Measurements from ENCODE around the gene LGALS3. TPM values are rescaled to one million over a fixed set of nuclear protein-coding genes. Genes with fewer than 3 reads are reported as not detected.

LGALS3 gene
- total RNA-seq, 2 experiments from 2014 or later: 11.7 to 12.1 TPM

DNA sequence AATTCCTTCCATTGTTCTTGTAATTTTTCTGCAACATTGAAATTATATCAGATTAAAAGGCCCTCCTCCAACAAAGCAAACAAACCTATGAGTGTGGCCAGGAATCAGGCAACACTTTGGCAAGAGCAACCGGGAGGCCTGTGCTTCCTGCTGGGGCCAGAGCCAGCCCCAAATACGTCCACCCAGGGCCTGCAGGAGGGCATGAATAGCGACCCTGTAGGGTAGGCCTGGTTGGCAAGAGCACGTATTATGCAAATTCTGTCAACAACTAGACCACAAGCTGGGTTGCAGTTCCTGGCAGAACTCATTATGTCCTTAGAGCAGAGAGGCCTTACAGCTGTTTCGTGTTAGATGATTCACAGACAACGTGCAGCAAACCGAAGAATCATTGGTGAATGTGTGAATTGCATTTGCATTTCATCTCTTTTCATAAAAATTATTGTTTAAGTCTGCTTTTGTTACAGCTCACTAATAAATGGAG is 26.9 kb upstream of the LGALS3 start:
- peak overlapping the region in 1 of 2 donors; percentile 83 for H3K27ac ChIP-seq (ENCODE audit: low read depth in 1 of 2, low read length in 2 of 2)
- ChIA-PET POLR2A (interaction anchor here (0.9 to 2.2 kb wide), 5 partner anchors 8 to 75 kb away, joined by 3 to 12 read pairs (median 7); partner anchors contain the start of genes LGALS3, MAPK1IP1L, SOCS4 and WDHD1), CTCF (interaction anchor here (0.6 to 2.4 kb wide), 5 partner anchors 13 to 67 kb away, joined by 3 to 14 read pairs (median 4); partner anchors contain the start of gene MAPK1IP1L)
- Mint-ChIP-seq H3K4me1 (ENCODE audit: low read depth) (peaks cover 51% of the 10 kb centered on the region), H3K9me3 (peaks cover 5% of the 10 kb centered on the region), H3K36me3 (ENCODE audit: low read depth) (no peaks in the 10 kb centered on the region), H3K27ac (peak overlapping the region; percentile 94), H3K4me3 (peak overlapping the region; percentile 59), H3K27me3 (no peaks in the 10 kb centered on the region)
- no peaks in the 10 kb centered on the region for H3K36me3 ChIP-seq (ENCODE audit: insufficient read depth, low read length)
- peak in 12 of 14 experiments; percentile 15 to 77 (median 39) for DNase-seq
- TF ChIP-seq, protein P1, sequence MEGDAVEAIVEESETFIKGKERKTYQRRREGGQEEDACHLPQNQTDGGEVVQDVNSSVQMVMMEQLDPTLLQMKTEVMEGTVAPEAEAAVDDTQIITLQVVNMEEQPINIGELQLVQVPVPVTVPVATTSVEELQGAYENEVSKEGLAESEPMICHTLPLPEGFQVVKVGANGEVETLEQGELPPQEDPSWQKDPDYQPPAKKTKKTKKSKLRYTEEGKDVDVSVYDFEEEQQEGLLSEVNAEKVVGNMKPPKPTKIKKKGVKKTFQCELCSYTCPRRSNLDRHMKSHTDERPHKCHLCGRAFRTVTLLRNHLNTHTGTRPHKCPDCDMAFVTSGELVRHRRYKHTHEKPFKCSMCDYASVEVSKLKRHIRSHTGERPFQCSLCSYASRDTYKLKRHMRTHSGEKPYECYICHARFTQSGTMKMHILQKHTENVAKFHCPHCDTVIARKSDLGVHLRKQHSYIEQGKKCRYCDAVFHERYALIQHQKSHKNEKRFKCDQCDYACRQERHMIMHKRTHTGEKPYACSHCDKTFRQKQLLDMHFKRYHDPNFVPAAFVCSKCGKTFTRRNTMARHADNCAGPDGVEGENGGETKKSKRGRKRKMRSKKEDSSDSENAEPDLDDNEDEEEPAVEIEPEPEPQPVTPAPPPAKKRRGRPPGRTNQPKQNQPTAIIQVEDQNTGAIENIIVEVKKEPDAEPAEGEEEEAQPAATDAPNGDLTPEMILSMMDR (IDR thresholded peaks at IDR 0.05): no peak
- ATAC-seq (ENCODE audit: poor library complexity): peak; percentile 61
- H3K27me3 ChIP-seq (ENCODE audit: control insufficient read depth in 1 of 2, insufficient read depth in 2 of 2, low read length in 2 of 2): no peaks in the 10 kb centered on the region
- intact Hi-C loops (cut with DNase I, micrococcal nuclease): no loop called here
- H3K4me3 ChIP-seq (ENCODE audit: low read length): no peak overlapping the region
- H3K9me3 ChIP-seq (ENCODE audit: control insufficient read depth in 1 of 2, insufficient read depth in 1 of 2, low read length in 2 of 2): no peaks in the 10 kb centered on the region
- H3K4me1 ChIP-seq (ENCODE audit: insufficient read depth, low read length): peaks cover 70% of the 10 kb centered on the region

DNA sequence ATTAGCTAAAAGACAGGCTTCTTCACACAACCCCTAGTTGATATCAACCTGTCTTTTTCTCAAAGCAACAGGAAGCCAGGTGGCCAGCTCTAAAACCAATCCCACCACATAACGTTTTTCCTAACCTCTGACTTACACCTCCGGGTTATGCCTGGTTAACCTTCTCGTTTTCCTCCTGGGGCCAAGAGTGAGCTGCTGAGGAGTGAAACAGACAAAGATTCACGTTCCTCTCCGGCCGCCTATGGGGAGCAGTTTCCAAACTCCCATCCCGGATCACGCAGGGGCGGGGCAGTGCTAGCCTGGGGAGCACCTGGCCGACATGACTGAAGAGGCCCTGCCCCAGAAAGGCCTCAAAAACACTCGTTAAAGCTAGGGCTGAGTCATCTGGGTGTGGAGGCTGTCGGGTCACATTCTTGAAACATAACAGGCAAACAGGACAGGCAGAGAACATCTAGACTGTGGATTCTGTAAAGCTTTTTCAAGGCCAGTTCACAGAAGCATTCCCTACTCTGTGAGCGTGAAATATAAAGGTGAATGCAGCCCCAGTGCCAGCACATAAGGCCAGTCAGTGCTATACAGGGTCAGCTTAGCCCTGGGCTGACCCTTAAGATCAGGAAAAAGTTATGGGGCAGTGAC is 25.9 kb upstream of the LGALS3 start:
- Mint-ChIP-seq H3K4me1 (ENCODE audit: low read depth) (peaks cover 50% of the 10 kb centered on the region), H3K27ac (peak overlapping the region; percentile 94), H3K4me3 (peak overlapping the region; percentile 59), H3K9me3 (peaks cover 5% of the 10 kb centered on the region), H3K27me3 (no peaks in the 10 kb centered on the region), H3K36me3 (ENCODE audit: low read depth) (no peaks in the 10 kb centered on the region)
- peaks cover 70% of the 10 kb centered on the region for H3K4me1 ChIP-seq (ENCODE audit: insufficient read depth, low read length)
- ATAC-seq (ENCODE audit: poor library complexity) (peak; percentile 69), DNase-seq (peak; percentile 28 to 82 (median 50))
- CTCF ChIA-PET: interaction anchor here (0.7 to 2.4 kb wide), 7 partner anchors 9 to 58 kb away, joined by 3 to 14 read pairs (median 4); partner anchors contain the start of gene MAPK1IP1L
- peak overlapping the region; percentile 39 to 83 for H3K27ac ChIP-seq (ENCODE audit: low read depth in 1 of 2, low read length in 2 of 2)
- H3K36me3 ChIP-seq (ENCODE audit: insufficient read depth, low read length): no peaks in the 10 kb centered on the region
- H3K27me3 ChIP-seq (ENCODE audit: control insufficient read depth in 1 of 2, insufficient read depth in 2 of 2, low read length in 2 of 2): no peaks in the 10 kb centered on the region
- intact Hi-C loops (cut with DNase I, micrococcal nuclease): no loop called here
- POLR2A ChIA-PET: interaction anchor here (0.9 to 2.2 kb wide), 7 partner anchors 9 to 271 kb away, joined by 3 to 12 read pairs (median 5); partner anchors contain the start of genes LGALS3, MAPK1IP1L, SOCS4 and WDHD1
- TF ChIP-seq, protein P1 (IDR thresholded peaks at IDR 0.05): no peak
- no peaks in the 10 kb centered on the region for H3K9me3 ChIP-seq (ENCODE audit: control insufficient read depth in 1 of 2, insufficient read depth in 1 of 2, low read length in 2 of 2)
- H3K4me3 ChIP-seq (ENCODE audit: low read length): peak overlapping the region; percentile 2

DNA sequence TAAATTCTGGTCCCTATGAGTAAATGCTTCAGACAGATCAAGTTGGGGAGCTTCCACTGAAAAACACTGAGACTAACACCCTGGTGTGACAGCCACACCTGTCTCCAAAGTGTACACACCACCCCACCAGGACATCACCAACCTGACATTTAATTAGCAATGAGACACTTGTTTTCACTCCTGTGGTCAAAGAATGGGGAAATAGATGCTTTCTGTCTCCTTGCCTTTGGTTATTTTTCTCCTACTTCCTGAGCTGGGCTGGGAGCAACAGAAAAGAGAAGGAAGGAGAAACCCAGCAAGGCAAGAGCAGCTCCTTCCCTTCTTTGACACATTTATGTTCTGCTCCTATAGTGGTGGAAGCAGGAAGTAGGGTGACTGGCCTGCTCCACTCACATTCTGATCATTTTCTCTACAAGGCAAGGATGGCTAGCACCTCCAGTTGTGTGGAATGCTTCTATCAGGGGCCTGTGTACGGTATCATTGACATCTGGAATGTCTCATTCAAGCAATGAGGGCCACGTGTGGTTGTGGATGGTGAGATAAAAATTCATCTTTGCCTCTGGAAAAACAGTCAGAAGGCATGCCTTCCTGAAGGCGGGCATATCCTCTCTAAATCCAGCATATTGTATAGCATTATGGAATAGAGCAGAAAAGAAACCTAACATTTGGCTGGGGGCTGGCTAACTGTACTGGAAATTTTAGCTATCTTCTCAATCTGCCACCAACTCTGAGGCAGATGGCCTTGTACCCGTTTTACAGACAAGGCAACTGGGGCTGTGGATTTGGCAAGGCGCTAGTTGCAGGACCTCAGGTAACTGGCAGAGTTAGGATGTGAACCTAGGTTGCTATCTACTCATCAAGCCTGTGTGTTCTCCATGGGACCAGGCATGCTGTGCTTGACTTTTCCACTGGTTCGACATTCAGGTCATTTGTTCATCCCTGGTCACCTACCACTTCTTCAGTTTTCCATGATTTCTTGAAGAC is 24.8 kb upstream of the LGALS3 start:
- Mint-ChIP-seq H3K36me3 (ENCODE audit: low read depth) (no peaks in the 10 kb centered on the region), H3K4me3 (no peak overlapping the region), H3K9me3 (peaks cover 5% of the 10 kb centered on the region), H3K27me3 (no peaks in the 10 kb centered on the region), H3K27ac (peak overlapping the region; percentile 94), H3K4me1 (ENCODE audit: low read depth) (peaks cover 48% of the 10 kb centered on the region)
- Histone ChIP-seq H3K4me1 (ENCODE audit: insufficient read depth, low read length) (peaks cover 65% of the 10 kb centered on the region), H3K9me3 (ENCODE audit: control insufficient read depth in 1 of 2, insufficient read depth in 1 of 2, low read length in 2 of 2) (no peaks in the 10 kb centered on the region), H3K4me3 (ENCODE audit: low read length) (no peak overlapping the region), H3K27ac (ENCODE audit: low read depth in 1 of 2, low read length in 2 of 2) (peak overlapping the region; percentile 39 to 83), H3K27me3 (ENCODE audit: control insufficient read depth in 1 of 2, insufficient read depth in 2 of 2, low read length in 2 of 2) (no peaks in the 10 kb centered on the region), H3K36me3 (ENCODE audit: insufficient read depth, low read length) (no peaks in the 10 kb centered on the region)
- CTCF ChIA-PET: interaction anchor here (0.8 to 2.3 kb wide), 4 partner anchors 11 to 56 kb away, joined by 4 to 14 read pairs (median 4); partner anchors contain the start of gene MAPK1IP1L
- ATAC-seq (ENCODE audit: poor library complexity) (no peak), DNase-seq (peak in 3 of 14 experiments; percentile 15 to 33 (median 28))
- TF ChIP-seq, protein P1 (IDR thresholded peaks at IDR 0.05): no peak
- POLR2A ChIA-PET: interaction anchor here (1.1 to 2.2 kb wide), 4 partner anchors 25 to 270 kb away, joined by 4 to 12 read pairs (median 8); partner anchors contain the start of genes LGALS3 and MAPK1IP1L
- intact Hi-C loops (cut with DNase I, micrococcal nuclease): no loop called here
